ENCODE results near the gene ATP2C2. TPM values are rescaled to one million over a fixed set of nuclear protein-coding genes. Genes with fewer than 3 reads are reported as not detected.

Gene ATP2C2
- total RNA-seq, 2 donors from 2014 or later = 0.07 TPM; not detected in 1

DNA sequence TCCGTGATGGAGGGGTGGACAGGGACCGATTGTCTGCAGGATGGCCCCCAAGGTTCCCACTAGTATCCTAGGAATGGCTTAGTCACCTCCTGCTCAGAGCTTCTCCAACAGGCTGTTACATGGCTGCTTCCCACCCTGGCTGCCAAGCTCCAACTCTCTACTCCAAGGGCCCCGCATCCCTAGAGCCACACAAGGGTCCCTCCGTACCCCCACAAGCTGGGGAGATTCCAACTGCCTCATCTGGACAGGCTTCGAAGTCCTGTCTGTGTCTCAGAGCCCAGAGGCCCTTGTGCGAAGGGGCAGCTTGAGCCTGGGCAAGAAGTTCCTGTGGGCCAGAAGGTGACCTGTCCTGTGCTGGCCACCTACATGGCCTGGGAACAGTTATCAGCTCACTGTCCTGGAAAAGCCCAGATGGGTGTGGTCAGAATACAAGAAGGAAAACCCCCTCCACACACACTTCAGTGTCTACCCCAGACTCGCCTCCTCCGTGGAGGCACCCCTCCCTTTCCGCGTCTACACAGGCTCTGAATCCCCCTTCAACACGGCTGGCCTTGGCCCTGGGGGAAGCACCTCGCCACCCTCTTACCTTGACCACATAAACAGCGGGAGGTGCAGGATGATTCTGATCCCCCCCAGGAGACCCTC, 135.5 kb downstream of the ATP2C2 start:
- peak overlapping the region; percentile 93 to 97 for H3K4me3 Mint-ChIP-seq
- ATAC-seq (replicated peaks in 1 of 2) = no peak
- no peak for DNase-seq
- no peaks in the 10 kb centered on the region for H3K27me3 Mint-ChIP-seq (ENCODE audit: low read depth)
- H3K36me3 Mint-ChIP-seq (ENCODE audit: insufficient read depth in 2 of 2) = no peaks in the 10 kb centered on the region
- H3K4me1 Mint-ChIP-seq (ENCODE audit: low read depth) = peaks cover 50% of the 10 kb centered on the region
- no peaks in the 10 kb centered on the region for H3K9me3 Mint-ChIP-seq
- H3K27ac Mint-ChIP-seq = no peak overlapping the region

GRCh38 chr16:84504420-84505248, 136.3 kb downstream of the ATP2C2 start, which contains the start of gene MEAK7:
Gene MEAK7 (minus strand): TSS chr16:84504659. CDS start chr16:84498086, 6,573 bp downstream.
- no peaks in the 10 kb centered on the region for H3K27me3 Mint-ChIP-seq (ENCODE audit: low read depth)
- no peaks in the 10 kb centered on the region for H3K9me3 Mint-ChIP-seq
- no peaks in the 10 kb centered on the region for H3K36me3 Mint-ChIP-seq (ENCODE audit: insufficient read depth in 2 of 2)
- ATAC-seq (replicated peaks in 1 of 2) (peak; percentile 94 to 97), DNase-seq (peak; percentile 99)
- peak within 1 kb of the TSS; percentile 93 to 97 for H3K4me3 Mint-ChIP-seq
- H3K27ac Mint-ChIP-seq = peak within 1 kb of the TSS; percentile 70
- peaks cover 52% of the 10 kb centered on the region for H3K4me1 Mint-ChIP-seq (ENCODE audit: low read depth)

GRCh38 chr16:84505249-84506187, 137.2 kb downstream of the ATP2C2 start:
- DNase-seq (no peak), ATAC-seq (replicated peaks in 1 of 2) (no peak)
- Mint-ChIP-seq H3K4me3 (peak overlapping the region; percentile 93 to 97), H3K27me3 (ENCODE audit: low read depth) (no peaks in the 10 kb centered on the region), H3K27ac (peak overlapping the region; percentile 67), H3K4me1 (ENCODE audit: low read depth) (peaks cover 52% of the 10 kb centered on the region), H3K36me3 (ENCODE audit: insufficient read depth in 2 of 2) (no peaks in the 10 kb centered on the region), H3K9me3 (no peaks in the 10 kb centered on the region)

- H3K4me1 Mint-ChIP-seq (ENCODE audit: low read depth) = peaks cover 62% of the 10 kb centered on the region
- no peaks in the 10 kb centered on the region for H3K27me3 Mint-ChIP-seq (ENCODE audit: low read depth)
- ATAC-seq (replicated peaks in 1 of 2) = peak in 1 of 2 donors; percentile 4
- DNase-seq = peak in 1 of 2 donors; percentile 64
- H3K36me3 Mint-ChIP-seq (ENCODE audit: insufficient read depth in 2 of 2) = no peaks in the 10 kb centered on the region
- no peaks in the 10 kb centered on the region for H3K9me3 Mint-ChIP-seq
- H3K4me3 Mint-ChIP-seq = peak overlapping the region; percentile 49 to 91
- peak overlapping the region; percentile 48 for H3K27ac Mint-ChIP-seq
Observed at GRCh38 chr16:84507011-84507982, 139.0 kb downstream of the ATP2C2 start.

DNA sequence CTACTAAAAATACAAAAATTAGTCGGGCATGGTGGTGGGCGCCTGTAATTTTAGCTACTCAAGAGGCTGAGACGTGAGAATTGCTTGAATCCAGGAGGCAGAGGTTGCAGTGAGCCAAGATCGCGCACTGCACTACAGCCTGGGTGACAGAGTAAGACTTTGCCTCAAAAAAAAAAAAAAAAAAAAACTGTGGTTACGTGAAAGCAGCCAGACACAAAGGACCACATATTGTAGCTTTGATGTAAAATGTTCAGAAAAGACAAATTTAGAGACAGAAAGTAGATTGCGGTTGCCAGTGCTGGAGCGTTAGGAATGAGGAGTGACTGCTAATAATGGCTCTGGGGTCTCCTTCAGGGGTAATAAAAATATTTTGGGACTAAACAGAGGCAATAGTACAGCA, 140.2 kb downstream of the ATP2C2 start:
- H3K9me3 Mint-ChIP-seq = no peaks in the 10 kb centered on the region
- DNase-seq (no peak), ATAC-seq (replicated peaks in 1 of 2) (no peak)
- peaks cover 71% of the 10 kb centered on the region for H3K4me1 Mint-ChIP-seq (ENCODE audit: low read depth)
- peak overlapping the region; percentile 14 to 22 for H3K4me3 Mint-ChIP-seq
- peaks cover 0 to 5% of the 10 kb centered on the region in 2 donors for H3K36me3 Mint-ChIP-seq (ENCODE audit: insufficient read depth in 2 of 2)
- H3K27ac Mint-ChIP-seq = no peak overlapping the region
- no peaks in the 10 kb centered on the region for H3K27me3 Mint-ChIP-seq (ENCODE audit: low read depth)

- DNase-seq (no peak), ATAC-seq (replicated peaks in 1 of 2) (no peak)
Observed at GRCh38 chr16:84509032-84509950, 141.0 kb downstream of the ATP2C2 start.

GRCh38 chr16:84511180-84511800, 143.0 kb downstream of the ATP2C2 start:
- Mint-ChIP-seq H3K36me3 (ENCODE audit: insufficient read depth in 2 of 2) (peaks cover 0 to 5% of the 10 kb centered on the region in 2 donors), H3K27me3 (ENCODE audit: low read depth) (no peaks in the 10 kb centered on the region), H3K4me1 (ENCODE audit: low read depth) (peaks cover 78% of the 10 kb centered on the region), H3K9me3 (no peaks in the 10 kb centered on the region), H3K27ac (no peak overlapping the region), H3K4me3 (peak overlapping the region; percentile 45 to 63)
- DNase-seq = peak; percentile 84 to 88
- peak; percentile 18 to 30 for ATAC-seq (replicated peaks in 1 of 2)

More at GRCh38 chr16:84509032-84509950, 141.0 kb downstream of the ATP2C2 start:
- H3K9me3 Mint-ChIP-seq = no peaks in the 10 kb centered on the region
- no peak overlapping the region for H3K27ac Mint-ChIP-seq
- peaks cover 0 to 5% of the 10 kb centered on the region in 2 donors for H3K36me3 Mint-ChIP-seq (ENCODE audit: insufficient read depth in 2 of 2)
- H3K4me3 Mint-ChIP-seq = no peak overlapping the region
- no peaks in the 10 kb centered on the region for H3K27me3 Mint-ChIP-seq (ENCODE audit: low read depth)
- peaks cover 74% of the 10 kb centered on the region for H3K4me1 Mint-ChIP-seq (ENCODE audit: low read depth)

- Mint-ChIP-seq H3K27ac (no peak overlapping the region), H3K9me3 (no peaks in the 10 kb centered on the region), H3K36me3 (ENCODE audit: insufficient read depth in 2 of 2) (peaks cover 0 to 5% of the 10 kb centered on the region in 2 donors), H3K4me1 (ENCODE audit: low read depth) (peaks cover 81% of the 10 kb centered on the region), H3K27me3 (ENCODE audit: low read depth) (no peaks in the 10 kb centered on the region), H3K4me3 (peak overlapping the region; percentile 45 to 63)
- DNase-seq (no peak), ATAC-seq (replicated peaks in 1 of 2) (no peak)
Observed at GRCh38 chr16:84511831-84512230, 143.5 kb downstream of the ATP2C2 start.

DNA sequence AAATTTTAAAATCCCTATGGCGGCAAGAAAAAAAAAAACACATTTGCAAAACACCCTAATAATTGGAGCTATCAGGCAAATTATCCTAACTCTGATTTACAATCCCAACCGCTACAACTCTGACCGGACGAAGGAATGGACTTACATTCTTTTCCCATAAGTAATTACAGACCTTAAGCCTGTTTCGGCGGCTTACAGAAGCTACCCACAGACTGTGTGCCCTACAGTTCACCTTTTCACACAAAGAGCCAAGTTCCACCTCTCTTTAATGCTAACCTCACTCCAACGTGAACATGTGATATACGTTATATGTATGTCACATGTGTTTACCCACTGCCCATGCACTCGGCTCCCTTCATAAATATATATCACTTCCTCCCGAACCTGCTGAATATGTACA, 144.8 kb downstream of the ATP2C2 start:
- peak overlapping the region; percentile 22 for H3K27ac Mint-ChIP-seq
- no peak for ATAC-seq (replicated peaks in 1 of 2)
- peak overlapping the region; percentile 4 to 69 for H3K4me3 Mint-ChIP-seq
- no peaks in the 10 kb centered on the region for H3K27me3 Mint-ChIP-seq (ENCODE audit: low read depth)
- no peak for DNase-seq
- H3K36me3 Mint-ChIP-seq (ENCODE audit: insufficient read depth in 2 of 2) = peaks cover 0 to 5% of the 10 kb centered on the region in 2 donors
- H3K4me1 Mint-ChIP-seq (ENCODE audit: low read depth) = peaks cover 77% of the 10 kb centered on the region
- H3K9me3 Mint-ChIP-seq = no peaks in the 10 kb centered on the region

- no peak for ATAC-seq (replicated peaks in 1 of 2)
- Mint-ChIP-seq H3K27me3 (ENCODE audit: low read depth) (no peaks in the 10 kb centered on the region), H3K4me3 (peak overlapping the region; percentile 69 to 71), H3K9me3 (no peaks in the 10 kb centered on the region), H3K27ac (peak overlapping the region; percentile 47), H3K36me3 (ENCODE audit: insufficient read depth in 2 of 2) (peaks cover 0 to 5% of the 10 kb centered on the region in 2 donors), H3K4me1 (ENCODE audit: low read depth) (peaks cover 77% of the 10 kb centered on the region)
- no peak for DNase-seq
Observed at GRCh38 chr16:84513666-84514065, 145.3 kb downstream of the ATP2C2 start.
